GM10266 (cell line): ENCODE data around the gene MID1.

Experiments
- DNase-seq: peaks from one replicate; pipeline ENCODE4 v3.0.0; 2012; ENCODE audit errors: extremely low spot score
- CTCF ChIP-seq: IDR thresholded peaks from 2 replicates; pipeline ENCODE4 v1.5.1; 2012; ENCODE audit warnings: mild to moderate bottlenecking, low read depth; ENCODE audit not compliant: control insufficient read depth, insufficient read depth; ENCODE audit errors: missing control alignments

Gene MID1

GRCh38 chrX:10568428-10568827 lies 52.0 kb downstream of the MID1 start:
- TF ChIP-seq CTCF: no peak
- no peak for DNase-seq

- no peak for DNase-seq
- no peak for TF ChIP-seq CTCF
Observed at GRCh38 chrX:10567136-10567535, 53.2 kb downstream of the MID1 start.

GRCh38 chrX:10566716-10567097 lies 53.7 kb downstream of the MID1 start:
- no peak for TF ChIP-seq CTCF
- DNase-seq: no peak

GRCh38 chrX:10564484-10564883 lies 55.9 kb downstream of the MID1 start:
- DNase-seq: no peak
- no peak for TF ChIP-seq CTCF

GRCh38 chrX:10557166-10557565 lies 63.2 kb downstream of the MID1 start:
- no peak for DNase-seq
- TF ChIP-seq CTCF: no peak

GRCh38 chrX:10556405-10556804 lies 64.0 kb downstream of the MID1 start:
- TF ChIP-seq CTCF: no peak
- no peak for DNase-seq

GRCh38 chrX:10555846-10556245 lies 64.5 kb downstream of the MID1 start:
- DNase-seq: no peak
- no peak for TF ChIP-seq CTCF
